Mucosa of rectum (tissue), 2 donors: ENCODE data around the gene TNFRSF19.

Experiments used
- H3K27ac ChIP-seq, 2 donors: one replicate each; pipeline ENCODE4 v1.7.0; 2013; ENCODE audit warnings: inconsistent platforms in 2 of 2, low read depth in 2 of 2, low read length in 2 of 2
- H3K27me3 ChIP-seq, 2 donors: one replicate each; pipeline ENCODE4 v1.7.0; 2013; ENCODE audit warnings: low read length in 2 of 2; ENCODE audit not compliant: control insufficient read depth in 2 of 2, insufficient read depth in 2 of 2
- H3K36me3 ChIP-seq, 2 donors: one replicate each; pipeline ENCODE4 v1.7.0; 2013; ENCODE audit warnings: low read length in 2 of 2; ENCODE audit not compliant: control insufficient read depth in 2 of 2, insufficient read depth in 2 of 2
- H3K4me1 ChIP-seq, 2 donors: one replicate each; pipeline ENCODE4 v1.7.0; 2013; ENCODE audit warnings: low read length in 2 of 2, mild to moderate bottlenecking in 1 of 2; ENCODE audit not compliant: control insufficient read depth in 2 of 2, insufficient read depth in 2 of 2
- H3K4me3 ChIP-seq, 2 donors: one replicate each; pipeline ENCODE4 v1.7.0; 2013; ENCODE audit warnings: low read length in 2 of 2
- H3K9ac ChIP-seq, 2 donors: one replicate each; pipeline ENCODE4 v1.7.0; 2013; ENCODE audit warnings: low read length in 2 of 2, low read depth in 1 of 2, mild to moderate bottlenecking in 1 of 2
- H3K9me3 ChIP-seq, 2 donors: one replicate each; pipeline ENCODE4 v1.7.0; 2013; ENCODE audit warnings: low read length in 2 of 2; ENCODE audit not compliant: control insufficient read depth in 2 of 2
- donor health status: healthy.
- donor health status: Normal muscosa, but diverticular disease.

Gene TNFRSF19

GRCh38 chr13:23723471-23723870, 153.3 kb downstream of the TNFRSF19 start:
- H3K9ac ChIP-seq: no peak overlapping the region
- peaks cover 0 to 3% of the 10 kb centered on the region in 2 donors for H3K4me1 ChIP-seq
- H3K36me3 ChIP-seq: no peaks in the 10 kb centered on the region
- H3K9me3 ChIP-seq: no peaks in the 10 kb centered on the region
- no peak overlapping the region for H3K4me3 ChIP-seq
- H3K27me3 ChIP-seq: no peaks in the 10 kb centered on the region
- H3K27ac ChIP-seq: no peak overlapping the region

GRCh38 chr13:23724196-23724970, 154.2 kb downstream of the TNFRSF19 start:
- Histone ChIP-seq H3K36me3 (peaks cover 0 to 3% of the 10 kb centered on the region in 2 donors), H3K27me3 (no peaks in the 10 kb centered on the region), H3K4me1 (peaks cover 0 to 3% of the 10 kb centered on the region in 2 donors), H3K9me3 (no peaks in the 10 kb centered on the region), H3K9ac (no peak overlapping the region), H3K27ac (no peak overlapping the region), H3K4me3 (no peak overlapping the region)
